IPS-11a (cell line): Measurements from ENCODE around the gene E2F3.

Experiments
- H3K4me3 ChIP-seq: one replicate; pipeline ENCODE4 v1.5.1; 2013; ENCODE audit warnings: low read depth, low read length, control low read depth

E2F3 gene

GRCh38 chr6:20401205-20402091, at the start of gene E2F3:
Gene E2F3, plus strand, starts transcription at chr6:20401879. Its CDS starts 354 bp downstream, at chr6:20402233.
- peak within 1 kb of the TSS; percentile 81 for H3K4me3 ChIP-seq

DNA sequence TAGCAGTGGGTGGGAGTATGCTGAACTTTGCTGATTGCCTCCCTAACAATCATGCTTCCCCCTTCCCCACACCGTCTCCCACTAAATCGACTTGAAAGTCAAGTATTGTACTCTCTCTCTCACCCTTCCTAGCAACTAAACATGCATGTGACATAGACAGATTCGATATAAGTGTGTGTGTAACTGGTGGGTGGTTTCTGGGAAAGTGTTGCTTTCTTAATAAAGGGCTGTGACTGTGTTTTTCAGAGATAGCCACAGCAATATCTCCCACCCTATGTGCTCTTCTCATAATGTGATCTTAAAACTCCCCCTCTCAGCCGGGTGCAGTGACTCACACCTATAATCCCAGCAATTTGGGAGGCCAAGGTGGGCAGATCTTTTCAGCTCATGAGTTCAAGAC, 49.3 kb upstream of the E2F3 start:
- no peak overlapping the region for H3K4me3 ChIP-seq

GRCh38 chr6:20353134-20353533, 48.5 kb upstream of the E2F3 start:
- H3K4me3 ChIP-seq: no peak overlapping the region

DNA sequence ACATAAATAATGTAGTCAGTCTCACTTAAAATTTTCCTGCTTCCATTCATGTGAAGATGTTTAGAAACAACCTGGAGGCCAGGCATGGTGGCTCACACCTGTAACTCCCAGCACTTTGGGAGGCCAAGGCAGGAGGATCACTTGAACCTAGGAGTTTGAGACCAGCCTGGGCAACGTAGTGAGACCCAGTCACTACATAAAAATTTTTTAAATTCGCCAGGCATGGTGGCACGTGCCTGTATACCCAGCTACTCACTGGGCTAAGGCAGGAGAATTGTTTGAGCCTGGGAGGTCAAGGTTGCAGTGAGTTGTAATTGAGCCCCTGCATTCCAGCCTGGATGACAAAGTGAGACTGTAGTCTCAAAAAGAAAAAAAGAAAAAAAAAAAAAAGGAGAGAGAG, 47.3 kb upstream of the E2F3 start:
- H3K4me3 ChIP-seq: no peak overlapping the region

DNA sequence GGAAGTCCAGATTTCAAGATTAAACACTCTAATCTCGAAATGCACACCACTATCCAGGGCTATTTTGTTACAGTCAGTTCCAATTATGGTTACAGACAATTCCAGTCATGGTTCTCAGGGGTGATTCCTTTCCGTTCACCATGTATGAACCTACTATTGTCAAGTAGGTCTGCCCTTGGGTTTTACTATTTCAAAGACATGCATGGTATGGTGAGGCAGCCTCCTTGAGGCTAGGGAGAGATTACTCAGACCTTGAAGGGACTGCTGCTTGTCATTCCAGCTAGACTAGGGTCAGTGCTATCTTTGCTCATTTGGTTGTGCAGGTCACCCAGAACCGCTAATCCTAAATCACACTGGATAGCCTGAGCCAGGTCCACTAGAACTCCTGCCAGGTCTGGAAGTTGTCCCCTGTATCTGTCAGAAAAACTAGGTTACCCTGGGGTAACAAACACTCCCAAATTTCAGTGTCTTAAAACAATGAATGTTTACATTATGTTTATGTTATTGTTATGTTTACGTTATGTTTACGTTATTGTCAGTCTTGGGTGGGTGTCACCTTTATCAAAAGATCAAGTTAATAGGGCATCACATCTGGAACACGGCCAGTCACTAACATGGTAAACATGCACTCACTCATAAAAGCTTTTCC, 41.1 kb upstream of the E2F3 start:
- H3K4me3 ChIP-seq: no peak overlapping the region

DNA sequence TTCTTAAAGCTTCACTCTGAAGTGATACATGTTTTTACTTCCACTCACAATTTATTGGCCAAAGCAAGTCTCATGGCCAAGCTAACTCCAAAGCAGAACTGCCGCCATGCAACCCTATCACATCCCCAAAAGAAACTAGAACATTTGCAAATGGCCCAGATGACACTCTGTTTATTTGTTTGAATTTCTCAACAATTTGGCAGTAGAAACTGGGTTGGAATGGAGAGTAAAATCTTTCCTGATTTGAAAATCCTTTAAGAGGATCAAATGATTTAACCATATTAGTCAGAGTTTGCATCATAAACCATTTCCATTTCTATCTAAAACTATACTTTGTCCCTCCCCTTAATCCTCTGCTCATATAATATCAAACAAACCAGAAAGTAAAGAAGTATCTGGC, 39.1 kb upstream of the E2F3 start:
- H3K4me3 ChIP-seq: no peak overlapping the region

GRCh38 chr6:20364327-20364726, 37.4 kb upstream of the E2F3 start:
- H3K4me3 ChIP-seq: no peak overlapping the region

GRCh38 chr6:20365456-20365855, 36.2 kb upstream of the E2F3 start:
- H3K4me3 ChIP-seq: no peak overlapping the region

DNA sequence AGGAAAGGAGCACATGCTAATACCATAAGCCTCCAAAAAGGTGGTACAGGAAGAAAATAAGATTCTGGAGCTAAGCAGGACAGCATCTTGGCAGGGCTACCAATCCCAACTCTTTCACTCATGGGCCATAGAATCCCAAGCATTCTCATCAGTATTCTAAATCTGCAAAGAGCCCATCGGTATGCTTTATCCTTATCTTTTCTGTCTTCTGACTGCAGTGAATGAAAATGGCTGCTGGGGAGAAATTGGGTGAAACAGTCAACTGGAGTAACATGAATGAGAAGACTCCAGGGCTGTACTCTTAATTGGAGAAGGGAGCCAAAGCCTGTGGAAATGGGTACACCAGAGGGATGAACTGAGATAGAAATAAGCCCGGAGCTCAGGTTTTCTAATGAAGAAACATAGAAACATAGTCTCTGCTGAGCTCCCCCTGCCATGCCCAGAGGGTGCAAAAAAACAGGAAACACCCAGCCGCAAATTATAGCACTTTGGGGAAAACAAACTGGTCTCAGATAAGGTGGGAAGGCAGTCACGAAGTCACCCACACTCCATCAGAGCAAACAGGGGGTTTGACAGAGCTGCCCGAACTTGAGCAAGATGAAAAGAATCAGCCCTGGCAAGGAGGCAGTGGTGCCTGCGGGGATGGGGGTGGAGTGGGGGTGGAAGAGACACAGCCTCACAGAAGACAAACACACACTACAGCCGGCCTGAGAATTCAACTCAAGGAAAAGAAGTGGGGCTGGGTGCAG, 35.4 kb upstream of the E2F3 start:
- H3K4me3 ChIP-seq: no peak overlapping the region

- H3K4me3 ChIP-seq: no peak overlapping the region
Measured at GRCh38 chr6:20367743-20368485, 33.8 kb upstream of the E2F3 start.

- H3K4me3 ChIP-seq: no peak overlapping the region
Measured at GRCh38 chr6:20370393-20370792, 31.3 kb upstream of the E2F3 start.

GRCh38 chr6:20370801-20371200, 30.9 kb upstream of the E2F3 start:
- no peak overlapping the region for H3K4me3 ChIP-seq

DNA sequence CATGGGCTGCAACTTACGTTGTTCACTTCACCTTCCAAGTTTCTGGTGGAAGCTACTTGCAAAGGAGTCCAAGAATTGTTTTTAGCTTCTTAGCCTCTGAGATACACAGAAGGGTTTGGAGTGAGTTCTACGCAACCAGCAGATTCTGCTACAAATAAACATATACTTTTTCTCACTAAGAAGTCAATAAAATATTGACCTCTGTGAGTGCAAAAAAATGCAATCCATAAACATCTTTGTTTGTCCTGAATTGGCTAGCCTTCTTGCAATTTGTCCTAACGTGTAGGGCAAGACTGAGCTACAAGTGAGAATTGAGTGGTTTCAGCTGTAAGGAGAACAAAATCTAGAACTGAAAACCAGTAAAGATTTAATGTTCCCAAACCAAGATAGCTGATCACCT, 26.2 kb upstream of the E2F3 start:
- H3K4me3 ChIP-seq: no peak overlapping the region

GRCh38 chr6:20377623-20378265, 23.9 kb upstream of the E2F3 start:
- no peak overlapping the region for H3K4me3 ChIP-seq

DNA sequence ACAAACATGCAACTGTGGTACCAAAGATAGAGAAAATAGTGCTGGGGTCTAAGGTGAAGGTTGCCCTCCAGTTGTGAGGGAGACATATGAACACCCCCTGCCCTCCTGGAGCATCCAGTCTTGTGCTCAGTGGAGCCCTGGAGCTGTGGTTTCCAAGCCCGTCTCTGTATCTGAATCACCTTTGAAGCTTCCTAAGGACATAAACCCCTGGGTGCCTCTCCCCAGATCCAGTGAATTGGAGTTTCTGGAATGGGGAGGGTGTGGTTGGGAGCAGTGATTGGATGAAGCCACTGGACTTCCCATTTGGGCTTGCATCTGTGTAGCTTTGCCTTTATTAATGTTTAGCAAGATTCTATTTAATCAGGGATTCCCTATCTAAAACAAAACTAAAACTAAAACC, 22.4 kb upstream of the E2F3 start:
- H3K4me3 ChIP-seq: no peak overlapping the region

DNA sequence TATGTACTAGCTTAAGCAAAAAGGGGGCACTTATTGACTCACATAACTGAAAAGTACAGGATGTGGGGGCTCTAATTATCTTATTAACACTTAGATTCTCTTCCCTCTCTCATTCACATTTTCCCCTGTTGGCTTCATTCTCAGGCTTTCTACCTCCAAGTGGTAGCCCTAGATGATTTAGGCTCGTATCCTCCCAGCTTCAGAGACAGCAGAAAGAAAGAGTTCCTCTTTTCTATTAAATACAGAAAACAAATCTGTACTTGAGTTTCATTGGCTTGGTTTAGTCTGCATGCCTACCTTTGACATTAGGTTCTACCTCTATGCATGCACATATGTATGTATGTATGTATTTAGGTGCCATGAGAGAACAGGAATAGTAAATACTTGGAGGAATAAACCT, 15.5 kb upstream of the E2F3 start:
- H3K4me3 ChIP-seq: no peak overlapping the region

DNA sequence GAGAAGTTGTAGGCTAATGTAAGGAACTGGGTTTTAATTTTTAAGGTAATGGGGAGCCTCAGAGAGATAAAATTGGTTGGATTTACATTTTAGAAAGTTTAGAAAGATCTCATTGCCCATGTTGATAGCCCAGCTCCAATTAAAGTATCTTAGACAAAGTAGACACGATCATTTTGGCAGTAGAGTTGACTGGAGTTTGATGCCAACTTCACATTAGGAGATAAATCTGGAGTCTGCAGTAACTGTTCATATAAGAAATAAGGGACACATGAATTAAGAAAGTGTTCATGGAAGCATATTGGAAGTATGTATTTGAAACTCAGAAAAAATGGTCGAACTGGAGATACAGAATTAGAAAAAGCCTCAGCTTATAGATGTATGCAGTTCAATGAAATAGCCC, 12.6 kb upstream of the E2F3 start:
- H3K4me3 ChIP-seq: no peak overlapping the region

GRCh38 chr6:20393297-20393696, 8.4 kb upstream of the E2F3 start:
- H3K4me3 ChIP-seq: no peak overlapping the region

DNA sequence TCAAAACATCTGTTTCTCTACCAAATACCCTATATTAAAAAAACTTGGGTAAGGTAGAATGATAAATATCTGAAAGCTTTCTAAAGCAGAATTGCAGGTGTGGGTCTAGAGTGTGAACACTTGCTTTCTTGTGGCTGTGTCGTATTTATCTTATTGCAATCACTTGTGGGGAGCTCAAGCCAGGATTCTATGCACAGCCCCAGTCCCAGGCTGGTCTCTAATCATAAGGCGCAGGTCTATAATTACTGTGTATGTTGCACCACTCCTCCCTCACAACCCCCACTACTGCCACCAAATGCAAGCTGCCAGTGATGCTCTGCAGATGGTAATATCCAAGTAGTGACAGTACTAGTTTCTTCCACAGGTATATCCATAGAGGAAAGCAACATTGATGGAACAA, 2.2 kb upstream of the E2F3 start:
- H3K4me3 ChIP-seq: no peak overlapping the region

- peak overlapping the region; percentile 62 for H3K4me3 ChIP-seq
Measured at GRCh38 chr6:20400456-20401204, 1.0 kb upstream of the E2F3 start.
